Adrenal gland (tissue), 5 donors: ENCODE data around the gene ZNF813.

ENCODE experiments used
- CTCF ChIP-seq, 6 experiments: fragments of 450-650 bp in 4 of 6; fragments of 200-600 bp in 2 of 6; sonication (generic) in 1 of 6; IDR thresholded peaks; 1 replicate in 5 of 6; 2 replicates in 1 of 6; pipeline versions ENCODE4 v1.5.1 to v1.8.0; 2016 to 2021; ENCODE audit warnings: antibody characterized with exemption in 6 of 6, mild to moderate bottlenecking in 2 of 6, moderate library complexity in 1 of 6
- POLR2A ChIP-seq, 2 donors: fragments of 450-650 bp; IDR thresholded peaks; one replicate each; pipeline ENCODE4 v1.6.1; 2017; ENCODE audit warnings: antibody characterized with exemption in 2 of 2, mild to moderate bottlenecking in 2 of 2, moderate library complexity in 1 of 2
- donor health status: DM: no; HTN: no; CAD: no.

GRCh38 chr19:53537521-53538377, 70.2 kb downstream of the ZNF813 start, which contains the start of gene ZNF331:
- TF ChIP-seq CTCF (IDR thresholded peaks at IDR 0.05) (peak in 5 of 6 experiments; percentile 41 to 74 (median 68)), POLR2A (IDR thresholded peaks at IDR 0.05) (peak; percentile 33 to 74)
